Measurements from ENCODE around the gene RNU7-1.

RNU7-1 gene

GRCh38 chr12:6937481-6938352, 5.9 kb upstream of the RNU7-1 start:
- no peak overlapping the region for H2AFZ ChIP-seq (ENCODE audit: low read depth, low read length)
- H3K4me1 ChIP-seq (ENCODE audit: control insufficient read depth, insufficient read depth, low read depth, low read length): peaks cover 43% of the 10 kb centered on the region
- peak; percentile 96 for DNase-seq
- H2BK120ac ChIP-seq (ENCODE audit: low read depth, low read length): peak overlapping the region; percentile 78
- peak overlapping the region; percentile 64 for H2AK5ac ChIP-seq (ENCODE audit: low read length, severe bottlenecking)
- H2BK15ac ChIP-seq (ENCODE audit: low read depth, poor library complexity, severe bottlenecking): no peak overlapping the region
- no peaks in the 10 kb centered on the region for H3K9me3 ChIP-seq (ENCODE audit: control insufficient read depth, low read length)
- peak overlapping the region in 1 of 2 experiments; percentile 56 for H2BK12ac ChIP-seq (ENCODE audit: low read length in 2 of 2)
- no peak overlapping the region for H2BK5ac ChIP-seq (ENCODE audit: low read depth, low read length, poor library complexity, severe bottlenecking)
- H3K14ac ChIP-seq (ENCODE audit: low read length in 2 of 2): peak overlapping the region in 1 of 2 experiments; percentile 19
- peak overlapping the region; percentile 95 for H4K91ac ChIP-seq (ENCODE audit: low read length)
- peak overlapping the region; percentile 64 to 78 for H3K4me3 ChIP-seq (ENCODE audit: insufficient read depth in 1 of 2, low read depth in 1 of 2, low read length in 2 of 2)
- H3K4ac ChIP-seq (ENCODE audit: low read depth in 1 of 2, low read length in 2 of 2): peak overlapping the region; percentile 87 to 90
- H3K27ac ChIP-seq (ENCODE audit: low read length, poor library complexity, severe bottlenecking): peak overlapping the region; percentile 46
- H3K27me3 ChIP-seq (ENCODE audit: control insufficient read depth in 1 of 2, insufficient read depth in 1 of 2, low read length in 2 of 2): no peaks in the 10 kb centered on the region
- peaks cover 11% of the 10 kb centered on the region for H3K79me1 ChIP-seq (replicated peaks; ENCODE audit: low read length, poor library complexity, severe bottlenecking)
- peak overlapping the region in 1 of 2 experiments; percentile 10 for H3K23ac ChIP-seq (ENCODE audit: low read length in 2 of 2)
- peak overlapping the region; percentile 92 for H3K9ac ChIP-seq (ENCODE audit: low read length)
- peak overlapping the region; percentile 88 to 95 for H3K18ac ChIP-seq (ENCODE audit: low read depth in 1 of 2, low read length in 2 of 2)
- peak overlapping the region; percentile 87 for H3K4me2 ChIP-seq (ENCODE audit: low read length, poor library complexity, severe bottlenecking)
- 5% methylated on average over 69 of the region's 80 CpGs for WGBS
- peak overlapping the region; percentile 92 for H4K8ac ChIP-seq (ENCODE audit: low read length)
- peaks cover 77% of the 10 kb centered on the region in 2 experiments for H3K36me3 ChIP-seq (ENCODE audit: control insufficient read depth in 1 of 2, insufficient read depth in 2 of 2, low read depth in 1 of 2, low read length in 2 of 2)

- H3K27me3 ChIP-seq (ENCODE audit: control insufficient read depth in 1 of 2, insufficient read depth in 1 of 2, low read length in 2 of 2): no peaks in the 10 kb centered on the region
- no peak overlapping the region for H3K23ac ChIP-seq (ENCODE audit: low read length in 2 of 2)
- no peak overlapping the region for H3K18ac ChIP-seq (ENCODE audit: low read depth in 1 of 2, low read length in 2 of 2)
- peak overlapping the region; percentile 71 for H4K91ac ChIP-seq (ENCODE audit: low read length)
- H3K4me1 ChIP-seq (ENCODE audit: control insufficient read depth, insufficient read depth, low read depth, low read length): peaks cover 44% of the 10 kb centered on the region
- H2BK12ac ChIP-seq (ENCODE audit: low read length in 2 of 2): peak overlapping the region in 1 of 2 experiments; percentile 34
- 95% methylated on average over 32 of the region's 32 CpGs for WGBS
- H2BK15ac ChIP-seq (ENCODE audit: low read depth, poor library complexity, severe bottlenecking): no peak overlapping the region
- no peak overlapping the region for H3K14ac ChIP-seq (ENCODE audit: low read length in 2 of 2)
- H3K9ac ChIP-seq (ENCODE audit: low read length): peak overlapping the region; percentile 92
- H2AFZ ChIP-seq (ENCODE audit: low read depth, low read length): no peak overlapping the region
- H3K79me1 ChIP-seq (replicated peaks; ENCODE audit: low read length, poor library complexity, severe bottlenecking): peaks cover 11% of the 10 kb centered on the region
- no peak overlapping the region for H2BK5ac ChIP-seq (ENCODE audit: low read depth, low read length, poor library complexity, severe bottlenecking)
- peak overlapping the region; percentile 84 for H4K8ac ChIP-seq (ENCODE audit: low read length)
- H2AK5ac ChIP-seq (ENCODE audit: low read length, severe bottlenecking): peak overlapping the region; percentile 72
- peak overlapping the region in 1 of 2 experiments; percentile 78 for H3K4me3 ChIP-seq (ENCODE audit: insufficient read depth in 1 of 2, low read depth in 1 of 2, low read length in 2 of 2)
- peak overlapping the region; percentile 46 for H3K27ac ChIP-seq (ENCODE audit: low read length, poor library complexity, severe bottlenecking)
- no peaks in the 10 kb centered on the region for H3K9me3 ChIP-seq (ENCODE audit: control insufficient read depth, low read length)
- no peak overlapping the region for H3K4me2 ChIP-seq (ENCODE audit: low read length, poor library complexity, severe bottlenecking)
- H3K36me3 ChIP-seq (ENCODE audit: control insufficient read depth in 1 of 2, insufficient read depth in 2 of 2, low read depth in 1 of 2, low read length in 2 of 2): peaks cover 68 to 77% of the 10 kb centered on the region in 2 experiments
- DNase-seq: no peak
- H3K4ac ChIP-seq (ENCODE audit: low read depth in 1 of 2, low read length in 2 of 2): peak overlapping the region in 1 of 2 experiments; percentile 0
- H2BK120ac ChIP-seq (ENCODE audit: low read depth, low read length): no peak overlapping the region
Observed at GRCh38 chr12:6938353-6939190, 5.0 kb upstream of the RNU7-1 start.

GRCh38 chr12:6939191-6939540, 4.5 kb upstream of the RNU7-1 start:
- no peaks in the 10 kb centered on the region for H3K27me3 ChIP-seq (ENCODE audit: control insufficient read depth in 1 of 2, insufficient read depth in 1 of 2, low read length in 2 of 2)
- H3K23ac ChIP-seq (ENCODE audit: low read length in 2 of 2): no peak overlapping the region
- peaks cover 11% of the 10 kb centered on the region for H3K79me1 ChIP-seq (replicated peaks; ENCODE audit: low read length, poor library complexity, severe bottlenecking)
- H4K8ac ChIP-seq (ENCODE audit: low read length): peak overlapping the region; percentile 84
- no peak overlapping the region for H2BK15ac ChIP-seq (ENCODE audit: low read depth, poor library complexity, severe bottlenecking)
- H3K9ac ChIP-seq (ENCODE audit: low read length): peak overlapping the region; percentile 92
- H3K4me1 ChIP-seq (ENCODE audit: control insufficient read depth, insufficient read depth, low read depth, low read length): peaks cover 40% of the 10 kb centered on the region
- no peak overlapping the region for H3K4ac ChIP-seq (ENCODE audit: low read depth in 1 of 2, low read length in 2 of 2)
- no peak overlapping the region for H2BK5ac ChIP-seq (ENCODE audit: low read depth, low read length, poor library complexity, severe bottlenecking)
- no peak overlapping the region for H2BK12ac ChIP-seq (ENCODE audit: low read length in 2 of 2)
- no peak overlapping the region for H2AFZ ChIP-seq (ENCODE audit: low read depth, low read length)
- H3K4me2 ChIP-seq (ENCODE audit: low read length, poor library complexity, severe bottlenecking): no peak overlapping the region
- H3K4me3 ChIP-seq (ENCODE audit: insufficient read depth in 1 of 2, low read depth in 1 of 2, low read length in 2 of 2): no peak overlapping the region
- peak overlapping the region; percentile 72 for H2AK5ac ChIP-seq (ENCODE audit: low read length, severe bottlenecking)
- no peak overlapping the region for H3K14ac ChIP-seq (ENCODE audit: low read length in 2 of 2)
- peaks cover 62 to 75% of the 10 kb centered on the region in 2 experiments for H3K36me3 ChIP-seq (ENCODE audit: control insufficient read depth in 1 of 2, insufficient read depth in 2 of 2, low read depth in 1 of 2, low read length in 2 of 2)
- no peak for DNase-seq
- no peak overlapping the region for H2BK120ac ChIP-seq (ENCODE audit: low read depth, low read length)
- WGBS: 92% methylated on average over 2 of the region's 2 CpGs
- H3K9me3 ChIP-seq (ENCODE audit: control insufficient read depth, low read length): no peaks in the 10 kb centered on the region
- peak overlapping the region; percentile 14 for H3K27ac ChIP-seq (ENCODE audit: low read length, poor library complexity, severe bottlenecking)
- H4K91ac ChIP-seq (ENCODE audit: low read length): no peak overlapping the region
- no peak overlapping the region for H3K18ac ChIP-seq (ENCODE audit: low read depth in 1 of 2, low read length in 2 of 2)

- Histone ChIP-seq H2BK15ac (ENCODE audit: low read depth, poor library complexity, severe bottlenecking) (no peak overlapping the region), H3K9ac (ENCODE audit: low read length) (no peak overlapping the region), H2AFZ (ENCODE audit: low read depth, low read length) (no peak overlapping the region), H4K8ac (ENCODE audit: low read length) (no peak overlapping the region), H3K4me1 (ENCODE audit: control insufficient read depth, insufficient read depth, low read depth, low read length) (peaks cover 43% of the 10 kb centered on the region), H3K79me1 (replicated peaks; ENCODE audit: low read length, poor library complexity, severe bottlenecking) (peaks cover 11% of the 10 kb centered on the region), H4K91ac (ENCODE audit: low read length) (peak overlapping the region; percentile 9), H2BK5ac (ENCODE audit: low read depth, low read length, poor library complexity, severe bottlenecking) (no peak overlapping the region), H3K27ac (ENCODE audit: low read length, poor library complexity, severe bottlenecking) (no peak overlapping the region), H3K23ac (ENCODE audit: low read length in 2 of 2) (no peak overlapping the region), H3K4ac (ENCODE audit: low read depth in 1 of 2, low read length in 2 of 2) (no peak overlapping the region), H3K4me2 (ENCODE audit: low read length, poor library complexity, severe bottlenecking) (no peak overlapping the region), H3K36me3 (ENCODE audit: control insufficient read depth in 1 of 2, insufficient read depth in 2 of 2, low read depth in 1 of 2, low read length in 2 of 2) (peaks cover 52 to 63% of the 10 kb centered on the region in 2 experiments), H3K4me3 (ENCODE audit: insufficient read depth in 1 of 2, low read depth in 1 of 2, low read length in 2 of 2) (no peak overlapping the region), H3K14ac (ENCODE audit: low read length in 2 of 2) (no peak overlapping the region), H3K9me3 (ENCODE audit: control insufficient read depth, low read length) (no peaks in the 10 kb centered on the region), H3K18ac (ENCODE audit: low read depth in 1 of 2, low read length in 2 of 2) (no peak overlapping the region), H2BK120ac (ENCODE audit: low read depth, low read length) (no peak overlapping the region), H2BK12ac (ENCODE audit: low read length in 2 of 2) (no peak overlapping the region), H3K27me3 (ENCODE audit: control insufficient read depth in 1 of 2, insufficient read depth in 1 of 2, low read length in 2 of 2) (no peaks in the 10 kb centered on the region), H2AK5ac (ENCODE audit: low read length, severe bottlenecking) (no peak overlapping the region)
- DNase-seq: no peak
- WGBS: 92% methylated on average over 12 of the region's 12 CpGs
Observed at GRCh38 chr12:6941267-6941666, 2.3 kb upstream of the RNU7-1 start.

All from mesenchymal stem cell (in vitro differentiated cells and primary cell).